HepG2 (cell line): ENCODE data around the gene TEDC2. TPM values are rescaled to one million over a fixed set of nuclear protein-coding genes. Genes with fewer than 3 reads are reported as not detected.

ENCODE experiments used
- ELF4 ChIP-seq: sonication (generic); formaldehyde crosslinking; IDR thresholded peaks from 2 replicates; pipeline ENCODE4 v1.5.0; 2020; ENCODE audit warnings: missing genetic modification reagents, mild to moderate bottlenecking, moderate library complexity, borderline replicate concordance
- FOXM1 ChIP-seq: sonication (generic); formaldehyde crosslinking; IDR thresholded peaks from 2 replicates; pipeline ENCODE4 v1.5.0; 2020; ENCODE audit warnings: missing genetic modification reagents
- RBFOX2 ChIP-seq: fragments of 200-400 bp; formaldehyde crosslinking; IDR thresholded peaks from 2 replicates; pipeline ENCODE4 v1.6.1; 2017; ENCODE audit warnings: low read depth, mild to moderate bottlenecking, low read length
- SMAD9 ChIP-seq: sonication (generic); formaldehyde crosslinking; IDR thresholded peaks from 2 replicates; pipeline ENCODE4 v1.5.1; 2020; ENCODE audit warnings: mild to moderate bottlenecking, missing genetic modification reagents
- ZEB1 ChIP-seq: IDR thresholded peaks from 2 replicates; pipeline ENCODE4 v1.6.1; 2012; ENCODE audit warnings: mild to moderate bottlenecking, low read depth, inconsistent platforms; ENCODE audit not compliant: insufficient replicate concordance
- ZNF558 ChIP-seq: sonication (generic); formaldehyde crosslinking; IDR thresholded peaks from 2 replicates; pipeline ENCODE4 v1.9.0; 2022; ENCODE audit warnings: mild to moderate bottlenecking, missing genetic modification reagents, borderline replicate concordance
- ZNF564 ChIP-seq: sonication (generic); formaldehyde crosslinking; IDR thresholded peaks from 2 replicates; pipeline ENCODE4 v1.8.1; 2023; ENCODE audit warnings: mild to moderate bottlenecking, missing genetic modification reagents
- ZNF678 ChIP-seq: sonication (generic); formaldehyde crosslinking; IDR thresholded peaks from 2 replicates; pipeline ENCODE4 v1.4.0; 2020; ENCODE audit warnings: mild to moderate bottlenecking, missing genetic modification reagents
- polyA plus RNA-seq, 8 experiments: library from polyadenylated mRNA; depleted of rRNA in 3 of 8; stranded (reverse) in 7 of 8; unstranded in 1 of 8; fragments of >200 nt; fragmentation: Illumina TruSeq in 4 of 8; extraction: Trizol in 4 of 8; gene quantifications; 2 replicates each; pipeline versions ENCODE4 v1.2.1 to v1.2.3, GENCODE V29; 2011 to 2016; ENCODE audit warnings: low read depth in 4 of 8, missing spikeins in 1 of 8, mixed read lengths in 1 of 8; ENCODE audit not compliant: insufficient read depth in 1 of 8
- total RNA-seq, 5 experiments: library from RNA; depleted of rRNA; stranded (reverse); fragments of >200 nt; fragmentation: Illumina TruSeq; extraction: Trizol; gene quantifications; 2 replicates each; pipeline ENCODE4 v1.2.3, GENCODE V29; 2016; ENCODE audit warnings: low read depth in 1 of 5
- TF ChIP-seq, protein P1 (sequence below), 2 experiments: fragments of 450-650 bp in 1 of 2; sonication (generic) in 1 of 2; formaldehyde crosslinking in 1 of 2; IDR thresholded peaks; 2 replicates each; pipeline versions ENCODE4 v1.6.1 to v1.8.0; 2016 to 2022; ENCODE audit warnings: antibody characterized with exemption in 1 of 2, mild to moderate bottlenecking in 1 of 2, missing genetic modification reagents in 1 of 2
- TF ChIP-seq, protein P2 (sequence below): sonication (generic); formaldehyde crosslinking; IDR thresholded peaks from 2 replicates; pipeline ENCODE4 v1.8.0; 2022; ENCODE audit warnings: mild to moderate bottlenecking, missing genetic modification reagents, moderate library complexity
- TF ChIP-seq, protein P3 (sequence below): sonication (generic); formaldehyde crosslinking; IDR thresholded peaks from 2 replicates; pipeline ENCODE4 v1.4.0; 2020; ENCODE audit warnings: mild to moderate bottlenecking, missing genetic modification reagents
- TF ChIP-seq, protein P4 (sequence below): sonication (generic); formaldehyde crosslinking; IDR thresholded peaks from 2 replicates; pipeline ENCODE4 v1.5.0; 2020; ENCODE audit warnings: mild to moderate bottlenecking, missing genetic modification reagents
- TF ChIP-seq, protein P5 (sequence below): sonication (generic); formaldehyde crosslinking; IDR thresholded peaks from 2 replicates; pipeline ENCODE4 v1.4.0; 2020; ENCODE audit warnings: mild to moderate bottlenecking, missing genetic modification reagents

Gene TEDC2
- total and polyA plus RNA-seq, 2 of the 13 experiments (the other 11 are each of a cell fraction or from before 2014, with no cell fraction given), result 6.2 to 24.4 TPM

- TF ChIP-seq, protein P1, sequence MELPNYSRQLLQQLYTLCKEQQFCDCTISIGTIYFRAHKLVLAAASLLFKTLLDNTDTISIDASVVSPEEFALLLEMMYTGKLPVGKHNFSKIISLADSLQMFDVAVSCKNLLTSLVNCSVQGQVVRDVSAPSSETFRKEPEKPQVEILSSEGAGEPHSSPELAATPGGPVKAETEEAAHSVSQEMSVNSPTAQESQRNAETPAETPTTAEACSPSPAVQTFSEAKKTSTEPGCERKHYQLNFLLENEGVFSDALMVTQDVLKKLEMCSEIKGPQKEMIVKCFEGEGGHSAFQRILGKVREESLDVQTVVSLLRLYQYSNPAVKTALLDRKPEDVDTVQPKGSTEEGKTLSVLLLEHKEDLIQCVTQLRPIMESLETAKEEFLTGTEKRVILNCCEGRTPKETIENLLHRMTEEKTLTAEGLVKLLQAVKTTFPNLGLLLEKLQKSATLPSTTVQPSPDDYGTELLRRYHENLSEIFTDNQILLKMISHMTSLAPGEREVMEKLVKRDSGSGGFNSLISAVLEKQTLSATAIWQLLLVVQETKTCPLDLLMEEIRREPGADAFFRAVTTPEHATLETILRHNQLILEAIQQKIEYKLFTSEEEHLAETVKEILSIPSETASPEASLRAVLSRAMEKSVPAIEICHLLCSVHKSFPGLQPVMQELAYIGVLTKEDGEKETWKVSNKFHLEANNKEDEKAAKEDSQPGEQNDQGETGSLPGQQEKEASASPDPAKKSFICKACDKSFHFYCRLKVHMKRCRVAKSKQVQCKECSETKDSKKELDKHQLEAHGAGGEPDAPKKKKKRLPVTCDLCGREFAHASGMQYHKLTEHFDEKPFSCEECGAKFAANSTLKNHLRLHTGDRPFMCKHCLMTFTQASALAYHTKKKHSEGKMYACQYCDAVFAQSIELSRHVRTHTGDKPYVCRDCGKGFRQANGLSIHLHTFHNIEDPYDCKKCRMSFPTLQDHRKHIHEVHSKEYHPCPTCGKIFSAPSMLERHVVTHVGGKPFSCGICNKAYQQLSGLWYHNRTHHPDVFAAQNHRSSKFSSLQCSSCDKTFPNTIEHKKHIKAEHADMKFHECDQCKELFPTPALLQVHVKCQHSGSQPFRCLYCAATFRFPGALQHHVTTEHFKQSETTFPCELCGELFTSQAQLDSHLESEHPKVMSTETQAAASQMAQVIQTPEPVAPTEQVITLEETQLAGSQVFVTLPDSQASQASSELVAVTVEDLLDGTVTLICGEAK (IDR thresholded peaks at IDR 0.05), result no peak
- TF ChIP-seq, protein P1 (CRISPR knock-in tag; IDR thresholded peaks at IDR 0.05), result peak; percentile 41
- TF ChIP-seq, protein P2, sequence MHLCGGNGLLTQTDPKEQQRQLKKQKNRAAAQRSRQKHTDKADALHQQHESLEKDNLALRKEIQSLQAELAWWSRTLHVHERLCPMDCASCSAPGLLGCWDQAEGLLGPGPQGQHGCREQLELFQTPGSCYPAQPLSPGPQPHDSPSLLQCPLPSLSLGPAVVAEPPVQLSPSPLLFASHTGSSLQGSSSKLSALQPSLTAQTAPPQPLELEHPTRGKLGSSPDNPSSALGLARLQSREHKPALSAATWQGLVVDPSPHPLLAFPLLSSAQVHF (CRISPR knock-in tag), result no peak
- TF ChIP-seq ZNF558 (CRISPR knock-in tag) (no peak; the same call in 1 of the 2 replicates), RBFOX2 (peak; percentile 87), SMAD9 (no peak), FOXM1 (CRISPR knock-in tag) (no peak), ZNF564 (CRISPR knock-in tag) (peak; percentile 74; the same call in 1 of the 2 replicates), ZNF678 (CRISPR knock-in tag) (0 out of 2 replicates have a peak, but pooled peaks have one; percentile 8), ZEB1 (peak; percentile 67), ELF4 (CRISPR knock-in tag) (peak; percentile 31; the same call in 1 of the 2 replicates)
- TF ChIP-seq, protein P3, sequence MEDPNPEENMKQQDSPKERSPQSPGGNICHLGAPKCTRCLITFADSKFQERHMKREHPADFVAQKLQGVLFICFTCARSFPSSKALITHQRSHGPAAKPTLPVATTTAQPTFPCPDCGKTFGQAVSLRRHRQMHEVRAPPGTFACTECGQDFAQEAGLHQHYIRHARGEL (CRISPR knock-in tag), result 0 out of 2 replicates have a peak, but pooled peaks have one; percentile 20
- TF ChIP-seq, protein P4, sequence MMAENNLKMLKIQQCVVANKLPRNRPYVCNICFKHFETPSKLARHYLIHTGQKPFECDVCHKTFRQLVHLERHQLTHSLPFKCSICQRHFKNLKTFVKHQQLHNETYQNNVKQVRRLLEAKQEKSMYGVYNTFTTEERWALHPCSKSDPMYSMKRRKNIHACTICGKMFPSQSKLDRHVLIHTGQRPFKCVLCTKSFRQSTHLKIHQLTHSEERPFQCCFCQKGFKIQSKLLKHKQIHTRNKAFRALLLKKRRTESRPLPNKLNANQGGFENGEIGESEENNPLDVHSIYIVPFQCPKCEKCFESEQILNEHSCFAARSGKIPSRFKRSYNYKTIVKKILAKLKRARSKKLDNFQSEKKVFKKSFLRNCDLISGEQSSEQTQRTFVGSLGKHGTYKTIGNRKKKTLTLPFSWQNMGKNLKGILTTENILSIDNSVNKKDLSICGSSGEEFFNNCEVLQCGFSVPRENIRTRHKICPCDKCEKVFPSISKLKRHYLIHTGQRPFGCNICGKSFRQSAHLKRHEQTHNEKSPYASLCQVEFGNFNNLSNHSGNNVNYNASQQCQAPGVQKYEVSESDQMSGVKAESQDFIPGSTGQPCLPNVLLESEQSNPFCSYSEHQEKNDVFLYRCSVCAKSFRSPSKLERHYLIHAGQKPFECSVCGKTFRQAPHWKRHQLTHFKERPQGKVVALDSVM (CRISPR knock-in tag), result peak; percentile 70; the same call in 1 of the 2 replicates
- TF ChIP-seq, protein P5, sequence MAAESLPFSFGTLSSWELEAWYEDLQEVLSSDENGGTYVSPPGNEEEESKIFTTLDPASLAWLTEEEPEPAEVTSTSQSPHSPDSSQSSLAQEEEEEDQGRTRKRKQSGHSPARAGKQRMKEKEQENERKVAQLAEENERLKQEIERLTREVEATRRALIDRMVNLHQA (CRISPR knock-in tag), result no peak
These were observed 53.8 kb downstream of the TEDC2 start, which contains the start of gene ATP6V0C (continued) for GRCh38 chr16:2513405-2514332.
